Fibroblast of skin of right quadriceps (primary cell): ENCODE results near the gene PPIL4.
"Not testable (repeated sequence)": the region's sequence is repeated elsewhere in the genome, so short reads cannot be mapped to it uniquely, and the experiment has no call there.

ENCODE experiments used
- DNase-seq: peaks from one replicate; pipeline ENCODE4 v3.0.0-alpha.2; 2013

Gene PPIL4

GRCh38 chr6:149482545-149483333, 63.1 kb downstream of the PPIL4 start:
- no peak for DNase-seq

GRCh38 chr6:149480502-149481280, 65.2 kb downstream of the PPIL4 start:
- DNase-seq: no peak

GRCh38 chr6:149478631-149479314, 67.1 kb downstream of the PPIL4 start:
- DNase-seq: no peak

GRCh38 chr6:149477544-149477943, 68.3 kb downstream of the PPIL4 start:
- no peak for DNase-seq

GRCh38 chr6:149476789-149477455, 68.9 kb downstream of the PPIL4 start:
- no peak for DNase-seq

- no peak for DNase-seq
Observed at GRCh38 chr6:149474108-149474935, 71.5 kb downstream of the PPIL4 start.

GRCh38 chr6:149473080-149474052, 72.5 kb downstream of the PPIL4 start:
- no peak for DNase-seq

GRCh38 chr6:149472241-149472640, 73.6 kb downstream of the PPIL4 start:
- no peak for DNase-seq

- no peak for DNase-seq
Observed at GRCh38 chr6:149471801-149472200, 74.0 kb downstream of the PPIL4 start.

GRCh38 chr6:149470948-149471347, 74.9 kb downstream of the PPIL4 start:
- DNase-seq: no peak

- DNase-seq: no peak
Observed at GRCh38 chr6:149468179-149468578, 77.7 kb downstream of the PPIL4 start.

GRCh38 chr6:149467265-149467664, 78.6 kb downstream of the PPIL4 start:
- no peak for DNase-seq

GRCh38 chr6:149464411-149464810, 81.4 kb downstream of the PPIL4 start:
- DNase-seq: no peak

GRCh38 chr6:149463781-149464180, 82.1 kb downstream of the PPIL4 start:
- no peak for DNase-seq

GRCh38 chr6:149462712-149463111, 83.1 kb downstream of the PPIL4 start:
- not testable (repeated sequence) for DNase-seq

- no peak for DNase-seq
Observed at GRCh38 chr6:149461670-149462069, 84.2 kb downstream of the PPIL4 start.

- DNase-seq: not testable (repeated sequence)
Observed at GRCh38 chr6:149460249-149460648, 85.6 kb downstream of the PPIL4 start.

- peak; percentile 69 for DNase-seq
Observed at GRCh38 chr6:149459761-149460160, 86.1 kb downstream of the PPIL4 start.

- DNase-seq: no peak
Observed at GRCh38 chr6:149458806-149459205, 87.0 kb downstream of the PPIL4 start.

- peak; percentile 34 for DNase-seq
Observed at GRCh38 chr6:149458196-149458595, 87.6 kb downstream of the PPIL4 start.
